ENCODE results near the gene DHRS7C.

DNA sequence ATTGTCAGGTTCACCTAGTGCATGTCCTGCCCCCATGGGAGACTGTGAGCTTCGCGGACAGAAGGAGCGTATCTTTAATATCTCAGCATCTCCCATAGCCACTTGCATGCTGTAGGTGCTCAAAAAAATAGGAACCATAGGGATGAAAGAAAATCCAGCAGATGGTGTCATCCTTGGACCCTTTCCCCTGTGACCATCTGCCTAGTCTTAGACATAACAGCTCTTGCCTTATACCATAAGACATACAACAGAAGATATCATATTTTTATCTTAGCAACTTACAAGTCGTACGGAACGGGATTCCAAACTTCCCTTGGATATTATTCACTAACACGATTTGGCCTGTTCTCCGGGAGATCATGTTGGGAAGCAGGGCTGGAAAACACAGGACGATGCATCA, 14.5 kb downstream of the DHRS7C start:
- TF ChIP-seq CTCF (IDR thresholded peaks at IDR 0.05) (no peak), POLR2A (IDR thresholded peaks at IDR 0.05) (no peak)

Data from adrenal gland (tissue), 5 donors.